CD4-positive, alpha-beta T cell treated with Interleukin-1 beta for 1 hour (primary cell): Measurements from ENCODE around the gene ERRFI1.
"Not testable (repeated sequence)": the region's sequence is repeated elsewhere in the genome, so short reads cannot be mapped to it uniquely, and the experiment has no call there.

Source experiments
- DNase-seq, 2 donors: peaks; one replicate each; pipeline ENCODE4 v3.0.0-alpha.2; 2020 to 2022

The ERRFI1 gene

DNA sequence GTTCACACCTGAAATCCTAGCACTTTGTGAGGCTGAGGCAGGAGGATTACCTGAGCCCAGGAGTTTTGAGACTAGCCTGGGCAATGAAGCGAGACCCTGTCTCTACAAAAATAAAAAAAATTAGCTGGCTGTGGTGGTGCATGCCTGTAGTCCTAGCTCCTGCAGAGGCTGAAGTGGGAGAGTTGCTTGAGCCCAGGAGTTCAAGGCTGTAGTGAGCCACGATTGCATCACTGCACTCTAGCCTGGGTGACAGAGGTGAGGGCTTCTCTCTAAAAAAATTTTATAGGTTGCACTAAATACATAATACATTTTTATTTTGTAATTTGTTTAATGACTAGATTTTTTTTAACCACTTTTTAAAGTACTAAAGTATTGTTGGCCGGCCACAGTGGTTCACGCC, 58.5 kb downstream of the ERRFI1 start:
- DNase-seq: no peak

GRCh38 chr1:7967196-7967595, 58.9 kb downstream of the ERRFI1 start:
- DNase-seq: no peak

DNA sequence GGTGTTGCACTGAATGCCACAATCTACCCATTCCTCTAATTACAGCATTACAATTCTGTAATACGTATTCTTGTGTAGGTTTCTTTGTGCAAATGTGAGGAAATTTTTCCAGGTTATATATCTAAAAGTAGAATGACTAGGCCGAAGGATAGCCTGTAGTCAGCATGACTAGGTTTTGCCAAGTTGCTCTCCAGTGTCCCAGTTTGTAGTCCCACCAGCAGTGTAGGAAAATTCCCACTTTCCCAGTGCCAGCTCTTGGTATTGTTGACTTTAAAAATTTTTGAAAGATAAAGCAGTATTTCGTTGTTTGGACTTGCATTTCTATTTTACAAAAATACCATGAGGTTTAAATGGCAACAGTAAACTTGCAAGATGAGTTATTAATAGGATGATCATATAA, 61.6 kb downstream of the ERRFI1 start:
- no peak for DNase-seq

DNA sequence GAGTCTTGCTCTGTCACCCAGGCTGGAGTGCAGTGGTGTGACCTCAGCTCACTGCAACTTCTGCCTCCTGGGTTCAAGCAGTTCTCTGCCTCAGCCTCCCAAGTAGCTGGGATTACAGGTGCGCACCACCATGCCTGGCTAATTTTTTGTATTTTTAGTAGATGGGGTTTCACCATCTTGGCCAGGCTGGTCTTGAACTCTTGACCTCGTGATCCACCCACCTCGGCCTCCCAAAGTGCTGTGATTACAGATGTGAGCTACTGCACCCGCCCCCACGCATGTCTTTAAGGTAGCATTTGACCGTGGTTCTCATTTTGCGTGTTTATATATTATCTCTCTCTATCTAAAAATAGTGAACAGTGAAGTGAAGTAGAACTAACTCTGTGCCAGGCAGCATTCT, 62.3 kb downstream of the ERRFI1 start:
- not testable (repeated sequence) for DNase-seq

DNA sequence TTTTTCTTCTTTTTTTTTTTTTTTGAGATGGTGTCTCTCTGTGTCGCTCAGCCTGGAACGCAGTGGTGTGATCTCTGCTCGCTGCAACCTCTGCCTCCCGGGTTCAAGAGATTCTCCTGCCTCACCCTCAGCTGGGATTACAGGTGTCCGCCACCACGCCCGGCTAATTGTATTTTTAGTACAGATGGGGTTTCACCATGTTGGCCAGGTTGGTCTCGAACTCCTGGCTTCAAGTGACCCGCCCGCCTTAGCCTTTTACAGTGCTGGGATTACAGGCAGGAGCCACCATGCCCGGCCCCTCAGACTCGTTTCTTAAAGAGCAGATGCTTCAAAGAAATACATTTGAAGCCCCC, 62.8 kb downstream of the ERRFI1 start:
- DNase-seq: not testable (repeated sequence)

DNA sequence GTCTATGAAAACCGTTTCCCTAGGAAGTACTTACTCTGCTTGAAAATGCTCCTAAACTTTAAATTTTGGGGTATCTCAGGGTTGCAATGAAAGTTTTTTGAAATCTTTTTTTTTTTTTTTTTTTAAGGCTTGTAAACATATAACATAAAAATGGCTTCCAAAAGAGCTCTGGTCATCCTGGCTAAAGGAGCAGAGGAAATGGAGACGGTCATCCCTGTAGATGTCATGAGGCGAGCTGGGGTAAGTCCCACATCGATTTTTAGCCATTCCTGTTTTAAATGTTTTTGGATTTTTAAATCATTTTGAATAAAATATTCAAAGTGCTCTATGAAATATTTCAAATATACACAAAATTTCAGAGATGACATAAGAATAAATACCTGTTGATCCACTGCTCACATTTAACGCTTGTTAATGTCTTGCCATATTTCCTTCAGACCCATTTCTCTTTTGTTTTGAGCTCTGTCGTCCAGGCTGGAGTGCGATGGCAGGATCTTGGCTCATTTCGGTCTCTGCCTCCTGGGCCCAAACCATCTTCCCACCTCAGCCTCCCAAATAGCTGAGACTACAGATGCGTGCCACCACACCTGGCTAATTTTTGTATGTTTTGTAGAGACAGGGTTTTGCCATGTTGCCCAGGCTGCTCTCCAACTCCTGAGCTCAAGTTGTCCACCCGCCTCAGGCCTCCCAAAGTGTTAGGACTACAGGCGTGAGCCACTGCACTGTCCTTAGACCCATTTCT, 63.3 kb downstream of the ERRFI1 start:
- DNase-seq: no peak

DNA sequence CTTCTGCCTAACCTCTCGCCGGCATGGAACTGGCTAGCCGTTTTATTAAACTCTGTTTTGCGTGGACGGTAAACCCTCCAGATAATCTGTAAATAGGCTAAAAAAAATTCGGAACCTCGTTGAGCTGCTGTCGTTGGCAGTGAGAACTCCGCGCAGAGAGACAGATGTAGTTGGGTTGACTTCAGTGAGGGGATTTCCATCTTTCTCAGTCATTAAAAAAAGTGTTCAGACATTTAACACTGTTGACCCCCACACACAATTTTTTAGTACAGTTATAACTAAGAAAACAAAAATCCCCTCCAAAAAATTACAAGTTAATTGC, 64.1 kb downstream of the ERRFI1 start:
- DNase-seq: peak; percentile 57 to 68
